ENCODE measurements around the gene PAQR5.
"Not testable (repeated sequence)": the region's sequence is repeated elsewhere in the genome, so short reads cannot be mapped to it uniquely, and the experiment has no call there.

PAQR5 gene

GRCh38 chr15:69298697-69299441 is at the start of gene PAQR5:
PAQR5 (plus strand) TSS chr15:69298912; CDS start chr15:69360081, 61,169 bp downstream.
- DNase-seq, result no peak

GRCh38 chr15:69253156-69253555 is 45.6 kb upstream of the PAQR5 start:
- no peak for DNase-seq

- DNase-seq, result peak; percentile 2
Observed at GRCh38 chr15:69265347-69265955, 33.3 kb upstream of the PAQR5 start.

GRCh38 chr15:69271217-69271616 is 27.5 kb upstream of the PAQR5 start:
- no peak for DNase-seq

- DNase-seq, result no peak
Observed at GRCh38 chr15:69272139-69272538, 26.6 kb upstream of the PAQR5 start.

- DNase-seq, result no peak
Observed at GRCh38 chr15:69272891-69273290, 25.8 kb upstream of the PAQR5 start.

- no peak for DNase-seq
Observed at GRCh38 chr15:69275074-69275670, 23.5 kb upstream of the PAQR5 start.

- DNase-seq, result no peak
Observed at GRCh38 chr15:69275933-69276560, 22.7 kb upstream of the PAQR5 start.

- DNase-seq, result no peak
Observed at GRCh38 chr15:69277316-69277715, 21.4 kb upstream of the PAQR5 start.

- no peak for DNase-seq
Observed at GRCh38 chr15:69279636-69280035, 19.1 kb upstream of the PAQR5 start.

GRCh38 chr15:69280783-69281182 is 17.9 kb upstream of the PAQR5 start:
- no peak for DNase-seq

GRCh38 chr15:69282104-69282743 is 16.5 kb upstream of the PAQR5 start:
- DNase-seq, result no peak

GRCh38 chr15:69285834-69286233 is 12.9 kb upstream of the PAQR5 start:
- no peak for DNase-seq

- DNase-seq, result no peak
Observed at GRCh38 chr15:69288011-69288410, 10.7 kb upstream of the PAQR5 start.

GRCh38 chr15:69288531-69289341 is 10.0 kb upstream of the PAQR5 start:
- no peak for DNase-seq

GRCh38 chr15:69289342-69290146 is 9.2 kb upstream of the PAQR5 start:
- DNase-seq, result no peak

GRCh38 chr15:69290346-69291164 is 8.2 kb upstream of the PAQR5 start:
- DNase-seq, result no peak

GRCh38 chr15:69291651-69292050 is 7.1 kb upstream of the PAQR5 start:
- DNase-seq, result not testable (repeated sequence)

GRCh38 chr15:69292826-69293420 is 5.8 kb upstream of the PAQR5 start:
- no peak for DNase-seq

Data from NCI-H2227 treated with DMSO at 0.1 percent for 48 hours (cell line).